GM19099 (cell line): Measurements from ENCODE around the gene EFEMP2.

Experiments
- POLR2A ChIP-seq: IDR thresholded peaks from 3 replicates; pipeline ENCODE4 v1.6.1; 2011; ENCODE audit warnings: low read depth; ENCODE audit not compliant: insufficient read length; ENCODE audit errors: extremely low read depth

The EFEMP2 gene

GRCh38 chr11:65890324-65891218, 18.0 kb upstream of the EFEMP2 start, which contains the start of gene CCDC85B:
TSS of gene CCDC85B (plus strand) at chr11:65890673. CDS start at chr11:65890784, 111 bp downstream.
- TF ChIP-seq POLR2A: peak; percentile 98

- TF ChIP-seq POLR2A: peak; percentile 94
Measured at GRCh38 chr11:65888163-65888814, 15.7 kb upstream of the EFEMP2 start, which contains the start of gene FIBP. TSS of gene FIBP (minus strand) at chr11:65888471. CDS start at chr11:65888418, 53 bp downstream.

GRCh38 chr11:65887723-65888162, 15.1 kb upstream of the EFEMP2 start:
- TF ChIP-seq POLR2A: no peak

GRCh38 chr11:65886826-65887722, 14.5 kb upstream of the EFEMP2 start:
- no peak for TF ChIP-seq POLR2A

- no peak for TF ChIP-seq POLR2A
Measured at GRCh38 chr11:65885808-65886536, 13.4 kb upstream of the EFEMP2 start.

- no peak for TF ChIP-seq POLR2A
Measured at GRCh38 chr11:65885231-65885630, 12.6 kb upstream of the EFEMP2 start.

- no peak for TF ChIP-seq POLR2A
Measured at GRCh38 chr11:65884716-65885092, 12.1 kb upstream of the EFEMP2 start.

GRCh38 chr11:65883786-65884715, 11.5 kb upstream of the EFEMP2 start:
- TF ChIP-seq POLR2A: no peak

- no peak for TF ChIP-seq POLR2A
Measured at GRCh38 chr11:65883058-65883761, 10.6 kb upstream of the EFEMP2 start.

GRCh38 chr11:65882120-65883057, 9.8 kb upstream of the EFEMP2 start:
- no peak for TF ChIP-seq POLR2A

- TF ChIP-seq POLR2A: no peak
Measured at GRCh38 chr11:65880844-65881421, 8.3 kb upstream of the EFEMP2 start.
